Glutamatergic neuron (in vitro differentiated cells): Measurements from ENCODE around the gene BCL2. TPM values are rescaled to one million over a fixed set of nuclear protein-coding genes. Genes with fewer than 3 reads are reported as not detected.

ENCODE experiments used
- DNase-seq: peaks from one replicate; pipeline ENCODE4 v3.0.0; 2022
- H3K27ac Mint-ChIP-seq: one replicate; pipeline ENCODE4 v1.8.0; 2020; ENCODE audit warnings: mild to moderate bottlenecking, mixed read lengths, inconsistent platforms; ENCODE audit not compliant: unreplicated experiment
- H3K27me3 Mint-ChIP-seq: one replicate; pipeline ENCODE4 v1.8.0; 2020; ENCODE audit warnings: mild to moderate bottlenecking, moderate library complexity, mixed read lengths, inconsistent platforms; ENCODE audit not compliant: unreplicated experiment
- H3K36me3 Mint-ChIP-seq: one replicate; pipeline ENCODE4 v1.8.0; 2020; ENCODE audit warnings: mild to moderate bottlenecking, mixed read lengths, inconsistent platforms; ENCODE audit not compliant: unreplicated experiment
- H3K4me1 Mint-ChIP-seq: one replicate; pipeline ENCODE4 v1.8.0; 2020; ENCODE audit warnings: mild to moderate bottlenecking, low read depth, mixed read lengths, inconsistent platforms; ENCODE audit not compliant: unreplicated experiment
- H3K4me3 Mint-ChIP-seq: one replicate; pipeline ENCODE4 v1.8.0; 2020; ENCODE audit warnings: mild to moderate bottlenecking, mixed read lengths, inconsistent platforms; ENCODE audit not compliant: unreplicated experiment
- H3K9me3 Mint-ChIP-seq: one replicate; pipeline ENCODE4 v1.8.0; 2020; ENCODE audit warnings: mild to moderate bottlenecking, moderate library complexity, mixed read lengths, inconsistent platforms; ENCODE audit not compliant: unreplicated experiment
- CTCF ChIP-seq: fragments of 200-600 bp; sonication (generic); IDR thresholded peaks from one replicate; pipeline ENCODE4 v1.5.0; 2021; ENCODE audit not compliant: partially characterized antibody, unreplicated experiment
- total RNA-seq: library from RNA; stranded (reverse); fragmentation: NEBNext Ultra II Directional; extraction: Animal tissue kit (Norgen Biotek cat#: 25700); gene quantifications from one replicate; pipeline ENCODE4 v1.2.1, GENCODE V29; 2021; ENCODE audit not compliant: unreplicated experiment

Gene BCL2
- total RNA-seq, 1 donor from 2014 or later: 6.8 TPM

GRCh38 chr18:63267975-63268721 lies 51.4 kb downstream of the BCL2 start:
- H3K9me3 Mint-ChIP-seq: peaks cover 4% of the 10 kb centered on the region
- no peak overlapping the region for H3K27ac Mint-ChIP-seq
- peaks cover 2% of the 10 kb centered on the region for H3K27me3 Mint-ChIP-seq
- no peak for TF ChIP-seq CTCF
- no peak for DNase-seq
- H3K4me3 Mint-ChIP-seq: no peak overlapping the region
- H3K36me3 Mint-ChIP-seq: no peaks in the 10 kb centered on the region
- peaks cover 21% of the 10 kb centered on the region for H3K4me1 Mint-ChIP-seq

- Mint-ChIP-seq H3K4me1 (peaks cover 18% of the 10 kb centered on the region), H3K27ac (no peak overlapping the region), H3K36me3 (no peaks in the 10 kb centered on the region), H3K4me3 (no peak overlapping the region), H3K27me3 (peaks cover 2% of the 10 kb centered on the region), H3K9me3 (peaks cover 4% of the 10 kb centered on the region)
- TF ChIP-seq CTCF: no peak
- DNase-seq: no peak
These were observed 52.4 kb downstream of the BCL2 start for GRCh38 chr18:63266888-63267790.

- peaks cover 4% of the 10 kb centered on the region for H3K36me3 Mint-ChIP-seq
- peaks cover 1% of the 10 kb centered on the region for H3K9me3 Mint-ChIP-seq
- no peak for DNase-seq
- no peak overlapping the region for H3K27ac Mint-ChIP-seq
- no peak overlapping the region for H3K4me3 Mint-ChIP-seq
- TF ChIP-seq CTCF: no peak
- H3K27me3 Mint-ChIP-seq: peaks cover 1% of the 10 kb centered on the region
- H3K4me1 Mint-ChIP-seq: peaks cover 15% of the 10 kb centered on the region
These were observed 54.2 kb downstream of the BCL2 start for GRCh38 chr18:63265326-63265725.

- no peak for TF ChIP-seq CTCF
- no peak for DNase-seq
- peaks cover 1% of the 10 kb centered on the region for H3K27me3 Mint-ChIP-seq
- peaks cover 4% of the 10 kb centered on the region for H3K36me3 Mint-ChIP-seq
- peaks cover 5% of the 10 kb centered on the region for H3K9me3 Mint-ChIP-seq
- H3K4me3 Mint-ChIP-seq: no peak overlapping the region
- no peak overlapping the region for H3K27ac Mint-ChIP-seq
- peaks cover 19% of the 10 kb centered on the region for H3K4me1 Mint-ChIP-seq
These were observed 54.7 kb downstream of the BCL2 start for GRCh38 chr18:63264871-63265270.

- no peak for DNase-seq
- Mint-ChIP-seq H3K36me3 (peaks cover 4% of the 10 kb centered on the region), H3K27me3 (peaks cover 5% of the 10 kb centered on the region), H3K9me3 (peaks cover 5% of the 10 kb centered on the region), H3K27ac (no peak overlapping the region), H3K4me3 (no peak overlapping the region), H3K4me1 (peaks cover 32% of the 10 kb centered on the region)
- no peak for TF ChIP-seq CTCF
These were observed 56.1 kb downstream of the BCL2 start for GRCh38 chr18:63263444-63263843.
